GM18951 (cell line): Measurements from ENCODE around the gene GNGT2.
"Not testable (repeated sequence)": the region's sequence is repeated elsewhere in the genome, so short reads cannot be mapped to it uniquely, and the experiment has no call there.

ENCODE experiments used
- POLR2A ChIP-seq: IDR thresholded peaks from 4 replicates; pipeline ENCODE4 v1.6.1; 2011; ENCODE audit warnings: mild to moderate bottlenecking; ENCODE audit not compliant: insufficient read length, insufficient read depth; ENCODE audit errors: extremely low read depth
- in situ Hi-C: fragments of 300-500 bp; cut with MboI; formaldehyde crosslinking; loops from one replicate; pipeline ENCODE4 v1.12.0; 2022; ENCODE audit warnings: low sequenced_read_pairs, mixed read lengths, inconsistent platforms; ENCODE audit not compliant: unreplicated experiment

GNGT2 gene

GRCh38 chr17:49187301-49187700 is 23.1 kb downstream of the GNGT2 start:
- TF ChIP-seq POLR2A: no peak
- in situ Hi-C loops: no loop called here

GRCh38 chr17:49185381-49185780 is 25.0 kb downstream of the GNGT2 start:
- in situ Hi-C loops: not testable (repeated sequence)

- in situ Hi-C loops: not testable (repeated sequence)
Observed at GRCh38 chr17:49184522-49184921, 25.9 kb downstream of the GNGT2 start.

GRCh38 chr17:49183801-49184200 is 26.6 kb downstream of the GNGT2 start:
- TF ChIP-seq POLR2A: no peak
- in situ Hi-C loops: no loop called here

GRCh38 chr17:49183341-49183740 is 27.0 kb downstream of the GNGT2 start:
- in situ Hi-C loops: no loop called here
- no peak for TF ChIP-seq POLR2A

- in situ Hi-C loops: no loop called here
- no peak for TF ChIP-seq POLR2A
Observed at GRCh38 chr17:49180998-49181635, 29.3 kb downstream of the GNGT2 start.

- no peak for TF ChIP-seq POLR2A
- in situ Hi-C loops: no loop called here
Observed at GRCh38 chr17:49180303-49180702, 30.1 kb downstream of the GNGT2 start.

GRCh38 chr17:49175978-49176377 is 34.4 kb downstream of the GNGT2 start:
- in situ Hi-C loops: not testable (repeated sequence)

- in situ Hi-C loops: not testable (repeated sequence)
Observed at GRCh38 chr17:49170711-49171110, 39.7 kb downstream of the GNGT2 start.

GRCh38 chr17:49170216-49170615 is 40.2 kb downstream of the GNGT2 start:
- in situ Hi-C loops: no loop called here
- no peak for TF ChIP-seq POLR2A

GRCh38 chr17:49168706-49169105 is 41.7 kb downstream of the GNGT2 start:
- no peak for TF ChIP-seq POLR2A
- in situ Hi-C loops: no loop called here

GRCh38 chr17:49165143-49165542 is 45.2 kb downstream of the GNGT2 start:
- in situ Hi-C loops: no loop called here
- TF ChIP-seq POLR2A: no peak

GRCh38 chr17:49162866-49163265 is 47.5 kb downstream of the GNGT2 start:
- in situ Hi-C loops: no loop called here
- TF ChIP-seq POLR2A: no peak

GRCh38 chr17:49157784-49158183 is 52.6 kb downstream of the GNGT2 start:
- no peak for TF ChIP-seq POLR2A
- in situ Hi-C loops: no loop called here

GRCh38 chr17:49156256-49156655 is 54.1 kb downstream of the GNGT2 start:
- in situ Hi-C loops: no loop called here
- no peak for TF ChIP-seq POLR2A
